Effector CD4-positive, alpha-beta T cell (primary cell): Measurements from ENCODE around the gene EXOC2.

Source experiments
- DNase-seq: peaks from one replicate; pipeline ENCODE4 v3.0.0-alpha.2; 2020

EXOC2 gene

DNA sequence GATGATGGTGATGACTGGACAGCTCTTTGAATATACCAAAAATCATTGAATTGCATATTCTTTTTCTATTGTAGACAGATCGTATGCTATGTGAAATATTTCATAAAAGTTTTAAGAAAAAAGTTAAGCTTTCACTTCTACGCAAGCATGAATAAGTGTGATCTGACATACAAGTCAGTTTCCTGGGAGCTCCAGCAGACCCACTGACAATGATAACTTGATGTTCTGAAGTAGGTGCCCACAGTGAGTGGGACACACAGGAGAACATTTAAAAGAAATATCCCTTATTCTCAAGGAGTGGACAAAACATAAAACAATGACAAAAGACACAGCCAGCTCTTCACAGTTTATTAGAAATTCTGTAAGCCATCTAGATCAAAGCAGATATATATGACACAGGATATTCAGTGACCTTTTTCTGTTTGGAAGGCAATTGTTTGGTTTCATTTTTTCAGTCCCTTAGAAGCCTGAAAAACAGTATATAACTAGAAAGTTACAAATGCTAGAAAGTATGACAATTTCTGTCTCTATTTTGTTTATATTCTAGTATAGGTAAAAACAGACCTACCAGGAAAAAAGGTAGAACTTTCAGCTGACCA lies 200.0 kb downstream of the EXOC2 start:
- no peak for DNase-seq

DNA sequence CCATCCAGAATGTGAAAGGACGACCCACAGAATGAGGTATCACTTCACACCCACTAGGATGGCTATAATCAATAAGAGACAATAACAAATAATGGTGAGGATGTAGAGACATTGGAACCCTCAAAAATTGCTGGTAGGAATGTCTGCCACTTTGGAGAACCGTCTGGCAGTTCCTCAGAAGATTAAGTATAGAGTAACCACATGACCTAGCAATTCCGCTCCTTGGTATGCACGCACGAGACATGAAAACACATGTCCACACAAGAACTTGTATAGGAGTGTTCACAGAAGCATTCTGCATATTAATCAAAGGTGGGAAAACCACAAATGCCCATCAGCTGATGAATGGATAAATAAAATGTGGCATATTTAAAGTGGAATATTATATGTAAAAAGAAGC lies 200.8 kb downstream of the EXOC2 start:
- no peak for DNase-seq

DNA sequence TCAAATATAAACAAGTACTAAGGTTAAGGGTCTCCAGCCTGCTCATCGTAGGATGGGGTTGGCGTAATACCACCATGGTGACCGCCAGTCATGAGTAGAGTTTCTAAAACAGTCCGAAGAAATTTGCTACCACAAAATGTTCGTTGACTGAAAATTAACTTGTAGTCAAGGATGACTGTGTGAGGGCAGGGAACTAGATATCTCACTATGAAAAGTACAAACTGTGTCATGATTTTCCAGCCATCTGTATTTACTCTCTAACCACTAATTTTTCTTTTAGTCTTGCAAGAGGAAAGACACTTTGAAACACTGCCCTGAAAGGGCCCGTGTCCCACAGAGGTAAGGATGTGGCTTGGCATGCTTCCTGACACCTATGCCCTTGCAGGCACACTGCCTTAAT lies 201.7 kb downstream of the EXOC2 start:
- DNase-seq = no peak

DNA sequence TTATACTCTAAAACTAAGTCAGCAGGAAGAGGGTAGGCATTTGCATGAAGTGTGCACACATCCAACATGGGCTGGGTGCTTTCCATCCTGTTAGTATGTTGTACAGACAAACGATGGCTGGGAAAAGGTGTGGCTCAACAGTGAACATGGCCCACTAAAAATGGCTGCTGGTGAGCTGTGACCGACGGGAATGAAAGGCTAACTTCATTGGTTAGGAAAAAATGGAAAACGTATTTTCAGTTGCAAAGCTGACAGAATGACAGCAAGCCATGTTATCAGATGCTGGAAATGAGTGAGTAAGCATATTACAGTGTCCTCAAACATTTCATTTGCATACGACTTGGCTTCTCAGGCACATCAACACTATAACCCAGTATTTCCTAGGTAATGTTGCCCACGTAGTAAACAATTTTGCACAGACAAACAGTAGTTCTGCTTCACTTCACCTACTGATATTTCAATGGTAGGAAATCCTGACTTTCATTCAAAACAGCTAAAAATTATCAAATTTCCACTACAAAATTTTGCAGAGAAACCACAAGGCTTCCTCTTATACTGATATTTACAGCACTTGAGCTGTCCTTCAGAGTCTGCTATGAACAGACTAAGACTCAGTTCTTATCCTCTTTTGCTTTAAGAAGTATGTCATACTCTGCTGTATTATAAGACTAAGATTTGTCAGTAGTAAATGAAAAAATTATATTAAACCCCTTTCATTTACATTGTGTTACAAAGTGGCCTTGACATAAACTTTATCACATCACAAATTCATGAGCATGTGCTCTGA lies 202.5 kb downstream of the EXOC2 start:
- DNase-seq = no peak

DNA sequence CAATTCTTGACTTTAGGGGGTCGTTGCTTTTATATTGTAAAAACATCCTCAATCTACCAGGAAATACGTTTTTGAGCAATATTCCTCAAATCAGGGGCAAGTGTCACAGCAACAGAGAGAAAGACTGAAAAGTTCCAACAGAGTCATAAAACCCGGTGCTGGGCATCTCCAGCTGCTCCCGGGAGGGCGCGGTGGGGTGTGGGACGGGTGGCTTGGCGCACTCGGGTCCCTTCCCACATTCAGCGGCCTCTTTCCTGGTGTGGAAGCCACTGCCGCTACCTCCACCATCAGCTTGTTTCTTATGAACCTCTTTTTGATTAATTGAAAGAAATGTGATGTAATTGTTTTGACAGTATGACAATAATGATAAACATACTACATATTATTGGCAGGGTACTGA lies 203.2 kb downstream of the EXOC2 start:
- no peak for DNase-seq

DNA sequence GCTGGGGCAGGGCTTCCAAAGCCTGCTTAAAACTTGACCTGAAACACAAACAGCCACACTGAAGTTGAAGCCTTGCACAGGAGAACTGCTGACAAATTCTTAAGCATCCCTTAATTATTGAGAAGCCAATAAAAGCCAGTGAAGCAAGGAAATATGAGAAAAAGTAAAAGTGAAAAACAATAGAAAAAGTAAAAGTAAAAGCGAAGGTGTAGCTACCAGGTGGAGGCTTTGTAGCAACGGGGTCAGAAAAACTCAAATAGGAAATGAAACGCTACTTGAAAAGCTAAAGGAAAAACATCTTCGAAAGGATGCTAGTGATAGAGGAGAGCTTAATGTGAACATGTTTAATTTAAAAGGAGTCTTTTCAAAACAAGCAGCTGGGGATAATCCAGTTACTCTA lies 203.9 kb downstream of the EXOC2 start:
- DNase-seq = no peak

DNA sequence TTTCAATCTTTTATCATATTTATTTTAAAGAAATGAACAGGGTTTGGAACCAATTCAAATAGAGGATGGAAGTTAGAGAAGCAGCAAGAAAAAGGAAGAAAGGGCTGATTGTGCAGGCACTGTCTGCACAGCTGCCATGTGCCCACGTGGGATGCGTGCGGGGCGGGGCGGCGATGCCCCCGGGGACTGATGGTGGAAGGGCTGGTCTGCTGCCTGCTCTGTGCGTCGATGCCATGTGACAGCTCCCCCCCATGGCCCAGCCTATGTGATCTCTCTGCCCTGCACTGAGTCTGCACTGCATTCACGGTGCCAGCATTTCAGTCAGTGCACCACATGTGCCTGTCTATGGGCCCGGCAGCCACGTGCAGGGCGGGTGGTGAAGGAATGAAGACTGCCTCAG lies 205.0 kb downstream of the EXOC2 start:
- DNase-seq = no peak

DNA sequence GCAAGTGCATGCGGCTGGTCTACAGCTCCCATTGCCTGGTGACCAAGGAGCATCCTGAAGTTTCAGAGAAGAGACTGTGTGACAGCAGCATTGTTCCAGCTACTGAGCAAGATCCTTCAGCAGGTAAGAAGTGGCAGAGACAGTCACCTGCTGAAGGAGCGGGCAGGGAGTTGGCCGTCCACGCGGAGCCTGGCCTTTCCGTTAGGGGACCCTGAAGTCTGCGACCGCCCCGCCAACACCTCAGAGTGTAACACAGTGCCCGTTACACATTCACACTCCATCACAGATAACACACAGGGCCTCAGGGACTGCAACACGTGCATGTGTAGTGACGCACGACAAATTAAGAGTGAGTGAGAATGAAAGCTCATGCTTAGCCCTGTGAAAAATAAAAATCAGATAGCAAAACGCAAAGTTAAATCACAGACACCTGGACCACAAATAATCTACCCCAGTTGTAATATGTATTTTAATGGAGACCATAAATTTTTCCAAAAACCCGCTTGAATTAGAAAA lies 207.2 kb downstream of the EXOC2 start:
- no peak for DNase-seq

DNA sequence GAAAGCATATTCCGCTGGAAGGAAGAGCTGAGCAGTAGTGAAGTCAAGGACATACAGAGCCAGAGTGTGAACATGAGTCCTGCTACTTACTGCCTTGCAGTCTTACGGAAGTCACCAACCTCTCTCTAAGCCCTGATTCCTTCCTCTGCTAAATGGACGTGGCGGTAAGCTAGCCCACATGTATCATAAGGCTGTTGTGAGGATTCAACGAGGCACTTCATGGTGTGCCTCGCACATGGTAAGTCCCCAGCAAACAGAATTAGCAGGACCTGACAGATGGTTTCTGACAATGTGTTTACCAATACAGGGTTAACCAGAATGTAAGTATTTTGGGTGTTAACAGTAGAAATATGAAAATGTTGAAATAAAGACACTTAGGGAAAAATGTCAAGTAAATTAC lies 208.2 kb downstream of the EXOC2 start:
- no peak for DNase-seq

DNA sequence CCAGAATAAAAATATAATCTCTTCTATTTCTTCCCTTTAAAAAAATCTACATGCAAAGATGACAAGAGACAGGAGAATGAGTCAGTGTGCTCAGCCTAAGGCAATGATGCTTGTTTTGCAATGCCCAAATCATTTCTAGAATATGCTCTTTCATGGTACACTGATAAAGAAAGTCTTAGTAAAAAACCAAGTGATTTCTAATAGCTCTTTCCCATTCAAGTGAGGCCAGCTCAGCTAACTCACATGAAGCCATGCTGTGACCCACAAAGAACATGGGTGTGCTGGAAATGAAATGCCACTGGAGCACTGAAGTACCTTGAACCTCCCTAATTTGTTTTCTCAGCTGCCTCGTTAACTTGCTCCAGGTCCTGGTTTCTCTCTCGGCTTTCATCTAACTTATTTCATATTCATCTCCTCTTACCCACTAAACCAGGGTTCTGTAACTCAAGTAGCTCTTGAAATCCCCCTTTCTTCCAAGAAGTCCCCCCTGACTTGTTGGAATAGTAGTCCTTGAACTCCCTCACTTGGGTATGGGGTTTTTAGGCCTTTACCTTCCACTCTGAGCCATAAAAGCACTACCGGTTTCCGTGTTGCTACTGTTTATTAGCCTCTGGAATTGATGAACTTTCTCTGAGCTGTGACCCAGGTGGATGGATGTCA lies 208.7 kb downstream of the EXOC2 start:
- no peak for DNase-seq

DNA sequence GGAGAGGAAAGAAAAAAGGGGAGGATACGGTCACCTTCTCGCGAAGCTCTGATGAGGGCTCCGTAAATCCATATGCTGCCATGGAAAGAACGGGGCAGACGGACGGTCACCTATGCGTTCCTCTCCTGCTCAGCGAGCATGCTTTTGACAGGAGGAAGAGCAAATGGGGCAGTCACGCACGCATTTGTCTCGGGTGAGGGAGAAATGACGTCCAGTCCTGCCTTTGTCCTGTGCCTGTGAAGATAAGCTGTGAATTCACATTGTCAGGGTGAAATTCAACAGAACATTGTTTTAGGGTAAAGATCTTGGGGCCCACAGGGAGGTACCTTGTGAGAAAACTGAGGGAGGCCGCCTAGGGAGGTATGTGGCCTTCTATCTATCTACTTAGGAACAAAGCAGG lies 217.6 kb downstream of the EXOC2 start:
- no peak for DNase-seq

DNA sequence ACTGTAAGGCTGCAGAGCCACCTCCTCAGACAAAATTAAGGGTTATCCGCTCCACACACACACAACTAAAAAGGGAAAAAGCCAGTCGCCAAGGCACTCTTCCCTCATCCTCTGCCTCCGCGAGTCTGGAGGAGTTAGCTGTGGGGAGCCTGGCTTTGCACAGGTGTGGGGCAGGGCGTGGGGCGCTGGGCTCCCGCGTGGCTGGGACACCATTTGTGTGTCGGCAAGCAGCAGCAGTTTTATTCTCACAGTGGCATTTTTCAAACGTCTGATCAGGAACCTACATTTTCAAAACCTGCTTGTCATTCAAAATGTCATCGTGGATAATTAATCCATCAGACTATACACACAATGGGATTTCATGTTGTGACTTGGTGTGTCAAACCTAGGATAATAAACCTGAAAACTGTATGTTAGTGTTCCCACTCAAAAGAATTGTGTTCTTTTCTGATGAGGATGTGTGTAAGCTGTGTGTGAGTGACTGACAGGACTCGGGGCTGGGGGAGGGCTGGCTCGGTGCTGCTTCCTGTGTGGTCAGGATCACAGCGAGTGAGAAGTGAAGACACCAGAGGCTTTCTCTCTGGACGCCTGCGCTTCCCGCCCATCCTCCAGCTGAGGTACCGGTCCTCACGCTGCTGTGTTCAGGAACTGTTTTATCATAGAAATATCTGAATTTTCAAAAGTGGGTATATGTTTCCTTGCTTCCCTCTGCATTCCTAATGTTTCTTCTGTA lies 218.3 kb downstream of the EXOC2 start:
- DNase-seq = peak; percentile 46

DNA sequence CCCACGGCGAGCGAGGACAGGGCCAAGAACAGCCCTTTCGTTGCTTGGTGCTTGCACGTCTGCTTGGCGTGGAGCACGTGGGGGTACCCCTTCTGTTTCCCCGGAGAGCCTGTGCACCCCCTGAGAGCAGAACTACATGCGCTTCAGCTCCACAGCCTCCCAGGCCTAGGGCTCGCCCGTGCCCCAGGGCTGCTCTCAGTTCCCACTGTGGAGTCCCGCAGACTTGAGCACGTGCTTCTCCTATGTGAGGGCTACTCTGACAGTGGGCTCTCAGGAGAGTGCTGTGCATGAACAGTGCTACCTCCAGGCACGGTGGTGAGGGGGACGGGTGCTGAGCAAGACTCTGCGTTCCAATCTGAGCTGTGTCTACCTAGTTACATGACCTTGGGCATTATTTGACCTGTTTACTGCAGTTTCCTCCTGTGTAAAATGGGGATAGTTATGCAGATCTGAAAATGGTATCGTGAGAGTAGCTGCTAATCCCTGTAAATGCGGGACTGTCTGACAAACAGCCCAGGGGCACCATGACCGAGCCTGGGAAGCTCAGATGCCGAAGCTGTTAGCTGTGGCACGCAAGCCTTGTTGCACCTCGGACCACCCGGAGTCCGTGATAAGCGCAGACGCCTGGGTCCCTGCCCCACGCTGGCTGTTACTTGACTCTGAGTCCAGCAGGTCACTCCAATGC lies 219.0 kb downstream of the EXOC2 start:
- no peak for DNase-seq

DNA sequence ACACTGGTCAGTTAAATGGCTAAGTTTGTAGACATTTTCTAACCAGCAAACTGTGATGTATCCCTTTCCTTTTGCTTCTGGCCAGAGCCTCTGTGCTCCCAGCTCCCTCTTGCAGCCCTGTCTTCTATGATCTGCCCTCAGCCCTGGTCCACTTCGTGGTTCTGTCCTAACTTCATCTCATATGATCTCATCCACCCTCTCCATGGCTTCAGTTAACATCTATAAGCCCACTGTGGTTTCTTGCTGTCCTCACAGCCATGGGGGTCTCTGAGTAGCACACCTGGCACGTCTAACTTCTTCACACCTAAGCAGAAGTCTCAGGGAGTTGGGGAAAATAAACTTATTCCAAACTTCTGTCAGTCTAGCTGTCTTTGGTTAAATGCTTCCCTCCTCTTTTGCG lies 219.6 kb downstream of the EXOC2 start:
- no peak for DNase-seq

DNA sequence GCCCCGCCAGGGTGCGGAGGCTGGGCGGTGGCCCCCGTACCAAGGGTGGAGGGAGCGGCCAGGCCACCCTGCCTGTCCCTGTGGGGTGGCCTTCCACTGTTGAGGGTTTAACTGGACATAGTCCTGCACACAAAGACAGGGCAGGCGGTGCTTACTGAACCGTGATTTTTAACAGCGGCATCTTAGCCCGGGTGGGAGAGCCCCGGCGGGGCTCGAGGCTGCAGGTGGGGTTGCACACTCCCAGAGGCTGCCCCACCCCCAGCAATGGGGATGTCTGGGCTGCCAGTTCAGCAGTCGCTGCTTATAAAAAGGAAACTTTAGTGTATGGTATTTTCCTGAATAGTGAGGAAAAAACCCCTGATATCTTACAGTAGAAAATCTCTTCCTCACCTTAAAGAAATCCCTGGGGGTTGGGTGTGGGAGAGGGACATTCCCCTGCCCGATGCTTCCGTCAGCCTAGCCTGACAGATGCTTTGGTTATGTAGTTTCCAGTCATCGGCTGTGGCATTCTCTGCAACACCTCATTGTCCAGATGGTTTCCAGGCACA lies 222.0 kb downstream of the EXOC2 start:
- no peak for DNase-seq

DNA sequence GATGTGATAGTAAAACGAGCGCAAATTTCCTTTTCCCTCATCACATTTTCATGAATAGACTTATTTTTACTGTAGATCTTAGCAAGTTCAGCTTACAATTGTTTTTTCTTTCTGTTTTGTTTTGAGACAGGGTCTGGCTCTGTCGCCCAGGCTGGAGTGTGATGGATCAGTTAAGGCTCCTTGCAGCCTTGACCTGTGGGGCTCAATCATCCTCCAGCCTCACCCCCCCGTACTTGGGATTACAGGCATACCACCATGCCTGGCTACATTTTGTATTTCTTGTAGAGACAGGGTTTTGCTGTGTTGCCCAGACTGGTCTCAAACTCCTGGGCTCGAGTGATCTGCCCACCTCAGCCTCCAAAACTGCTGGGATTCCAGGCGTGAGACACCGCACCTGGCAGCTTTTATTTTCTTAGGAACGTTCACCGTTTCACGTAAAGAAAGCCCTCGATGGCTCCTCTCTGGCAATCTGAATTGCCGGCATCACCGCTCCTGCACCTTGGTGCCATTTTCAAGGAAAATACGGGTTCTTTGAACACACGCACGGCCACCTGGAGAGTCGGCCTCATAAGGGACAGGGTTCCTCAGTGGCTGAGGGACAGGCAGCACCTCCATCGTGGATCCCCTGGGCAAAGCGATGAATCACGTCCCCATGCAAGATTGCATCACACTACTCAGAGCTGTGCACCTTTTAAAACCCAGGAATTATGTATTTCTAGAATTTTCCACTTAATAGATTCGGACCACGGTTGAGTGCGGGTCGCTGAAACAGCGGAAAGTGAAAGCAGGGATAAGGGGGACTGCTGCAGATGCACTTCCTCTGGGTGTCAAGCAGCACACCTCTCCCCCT lies 222.7 kb downstream of the EXOC2 start:
- no peak for DNase-seq

DNA sequence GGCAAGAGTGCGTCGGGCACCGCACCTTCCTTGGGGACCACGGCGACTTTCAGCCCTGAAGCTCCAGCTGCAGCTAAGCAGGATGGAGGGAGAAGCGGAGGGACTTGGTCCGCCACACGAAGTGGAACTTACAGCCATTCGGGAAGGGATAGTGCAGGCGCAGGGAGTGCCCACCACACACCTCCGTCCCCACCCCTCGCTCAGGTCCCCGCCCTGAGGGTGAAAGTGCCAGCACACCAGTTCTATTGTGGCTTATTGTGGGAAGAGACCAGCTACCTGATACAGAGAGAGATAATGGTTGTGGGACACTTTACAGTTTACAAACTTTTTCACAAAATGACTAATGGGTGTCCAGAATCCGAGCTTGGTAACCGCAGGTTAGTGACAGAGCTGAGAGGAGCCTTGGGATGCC lies 225.3 kb downstream of the EXOC2 start:
- no peak for DNase-seq

DNA sequence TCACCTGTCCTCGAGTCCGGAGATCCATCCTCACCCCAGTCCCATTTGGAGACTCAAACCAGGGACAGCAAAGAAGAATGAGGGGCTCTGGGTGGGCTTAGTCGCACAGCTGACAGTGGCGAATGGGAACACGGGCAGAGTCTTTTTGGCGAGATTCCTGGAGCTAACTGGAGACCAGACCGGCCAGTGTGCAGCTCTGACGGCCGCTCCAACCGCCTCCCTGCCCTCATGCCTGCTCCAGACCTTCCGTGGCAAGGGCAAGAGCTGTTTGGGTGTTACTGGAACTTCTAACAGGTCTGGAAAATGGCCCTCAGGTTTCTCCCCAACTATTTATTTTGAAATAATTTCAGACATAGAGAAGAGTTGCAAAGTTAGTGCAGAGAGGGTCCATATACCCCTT lies 225.8 kb downstream of the EXOC2 start:
- no peak for DNase-seq

DNA sequence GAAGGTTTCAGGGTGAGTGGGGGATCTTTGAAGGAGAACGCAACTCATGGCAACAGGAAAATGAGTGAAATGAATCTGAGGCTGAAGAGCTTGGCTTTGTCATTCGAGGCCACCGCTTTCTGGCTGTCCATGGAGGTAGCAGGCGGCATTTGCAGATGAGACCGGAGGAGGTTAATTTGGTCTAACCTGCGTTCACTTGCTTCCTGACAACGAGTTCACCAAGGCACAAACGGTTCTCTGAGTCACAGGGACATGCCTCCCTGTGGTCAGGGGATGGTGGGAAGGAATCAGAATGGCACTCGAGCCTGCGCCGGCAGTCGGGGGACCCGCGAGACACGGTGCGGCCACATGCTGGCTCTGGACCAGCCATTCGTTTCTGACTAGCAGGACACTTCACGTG lies 226.4 kb downstream of the EXOC2 start:
- DNase-seq = no peak

DNA sequence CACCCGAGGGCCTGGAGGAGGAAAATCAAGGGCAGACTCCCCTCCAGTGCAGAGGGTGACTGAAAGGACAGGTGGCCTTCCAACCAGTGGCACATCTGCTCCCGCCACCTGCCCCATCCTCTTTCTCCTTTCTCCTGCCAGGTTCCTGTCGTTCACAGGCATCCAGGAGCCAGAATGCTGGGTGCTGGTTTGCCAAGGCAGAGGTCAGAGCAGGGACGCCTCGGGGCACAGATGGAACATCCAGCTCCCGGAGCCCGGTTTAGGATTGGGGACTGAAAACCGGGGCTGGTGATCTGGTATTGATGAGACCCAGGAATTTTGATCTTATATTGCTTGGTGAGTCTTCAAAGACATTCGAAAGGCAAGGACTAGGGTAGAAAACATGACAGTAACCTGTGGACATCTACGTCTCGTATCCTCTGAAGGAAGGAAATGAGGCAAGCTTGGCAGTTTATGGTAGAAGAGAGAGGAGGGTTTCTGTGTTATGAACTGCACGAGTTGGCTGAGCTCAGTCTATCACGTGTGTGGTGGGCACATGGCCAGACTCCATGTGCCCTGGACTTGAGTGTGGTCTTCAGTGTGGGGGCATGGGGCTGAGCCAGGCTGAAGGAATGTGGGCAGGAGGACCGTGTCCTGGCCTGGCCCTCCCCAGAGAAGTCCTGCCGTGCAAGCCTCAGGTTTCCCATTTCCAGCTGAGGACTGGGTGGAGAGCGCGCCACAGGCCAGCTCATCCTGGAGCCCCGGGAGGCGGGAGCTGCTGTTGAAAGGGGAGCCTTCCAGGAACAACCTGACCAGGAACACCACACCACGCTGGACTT lies 227.2 kb downstream of the EXOC2 start:
- no peak for DNase-seq

DNA sequence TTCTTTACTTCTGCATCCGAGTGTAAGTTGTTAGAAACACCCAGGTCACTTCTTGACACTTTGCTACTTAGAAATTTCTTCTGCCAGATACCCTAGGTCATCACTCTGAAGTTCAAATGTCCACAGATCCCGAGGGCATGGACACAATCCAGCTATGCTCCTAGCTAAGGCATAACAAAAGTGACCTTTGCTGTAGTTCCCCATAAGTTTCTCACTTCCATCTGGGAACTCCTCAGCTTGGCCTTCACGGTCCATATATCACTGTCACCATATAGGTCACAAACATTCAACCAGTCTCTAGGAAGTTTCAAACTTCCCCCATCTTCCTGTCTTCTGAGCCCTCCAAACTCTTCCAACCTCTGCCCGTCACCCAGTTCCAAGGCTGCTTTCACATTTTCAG lies 236.1 kb downstream of the EXOC2 start:
- no peak for DNase-seq
